Activated T-helper 17 cell treated with anti-CD3 and anti-CD28 coated beads, Interleukin-2, amount 50 U/mL, for 72 hours (primary cell): ENCODE results near the gene FAM25G. TPM values are rescaled to one million over a fixed set of nuclear protein-coding genes. Genes with fewer than 3 reads are reported as not detected.
"Not testable (repeated sequence)": the region's sequence is repeated elsewhere in the genome, so short reads cannot be mapped to it uniquely, and the experiment has no call there.

Experiments
- ATAC-seq: fragments of 150-1000 bp; cut with Tn5 transposase; replicated peaks from 2 replicates; pipeline ENCODE4 v1.10.0; 2021; ENCODE audit warnings: mild to moderate bottlenecking, moderate library complexity
- H3K27ac Mint-ChIP-seq: one replicate; pipeline ENCODE4 v1.8.0; 2022; ENCODE audit warnings: mixed read lengths
- H3K27me3 Mint-ChIP-seq: one replicate; pipeline ENCODE4 v1.8.0; 2022; ENCODE audit warnings: mixed read lengths
- H3K36me3 Mint-ChIP-seq: one replicate; pipeline ENCODE4 v1.8.0; 2022; ENCODE audit warnings: low read depth, mild to moderate bottlenecking, mixed read lengths
- H3K4me1 Mint-ChIP-seq: one replicate; pipeline ENCODE4 v1.8.0; 2022; ENCODE audit warnings: mixed read lengths
- H3K4me3 Mint-ChIP-seq: one replicate; pipeline ENCODE4 v1.8.0; 2022; ENCODE audit warnings: mild to moderate bottlenecking, mixed read lengths
- H3K9me3 Mint-ChIP-seq: one replicate; pipeline ENCODE4 v1.8.0; 2022; ENCODE audit warnings: mixed read lengths
- total RNA-seq, 2 donors: library from RNA; stranded (reverse); gene quantifications; one replicate each; pipeline ENCODE4 v1.2.3, GENCODE V29; 2022

FAM25G gene
- total RNA-seq, 2 donors from 2014 or later, result not detected

DNA sequence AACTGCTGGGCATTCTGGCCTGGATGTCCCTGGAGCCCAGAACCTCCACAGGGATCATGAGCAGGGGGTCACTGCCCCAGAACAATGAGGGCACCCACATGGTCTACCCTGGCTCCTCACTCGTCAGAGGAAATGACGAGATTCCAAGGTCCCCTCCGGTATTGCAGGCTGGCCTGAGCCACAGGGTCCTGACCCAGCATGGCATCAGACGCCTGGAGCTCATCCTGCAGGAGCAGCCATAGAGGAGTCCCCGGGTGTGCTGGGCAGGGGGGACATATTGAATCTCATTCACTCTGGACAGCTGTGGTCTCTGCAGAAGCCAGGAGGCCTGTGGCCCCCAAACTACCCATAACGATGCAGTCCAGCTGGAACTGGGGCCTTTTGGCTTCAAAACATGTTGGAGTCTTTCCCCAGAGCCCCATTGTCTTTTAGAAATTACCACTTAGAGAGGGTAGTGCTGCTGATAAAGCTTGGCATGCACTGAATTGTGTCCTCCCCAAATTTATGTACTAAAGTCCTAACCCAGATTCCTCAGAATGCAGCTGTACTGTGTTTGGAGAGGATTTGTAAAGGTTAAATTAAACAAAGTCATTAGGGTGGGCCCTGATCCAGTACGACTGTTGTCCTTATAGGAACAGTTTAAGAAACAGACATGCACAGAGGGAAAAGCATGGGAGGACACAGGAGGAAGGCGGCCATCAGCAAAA, 35.3 kb downstream of the FAM25G start:
- Mint-ChIP-seq H3K9me3 (no peaks in the 10 kb centered on the region), H3K4me1 (no peaks in the 10 kb centered on the region), H3K27ac (no peak overlapping the region), H3K4me3 (no peak overlapping the region), H3K36me3 (no peaks in the 10 kb centered on the region), H3K27me3 (peaks cover 15% of the 10 kb centered on the region)
- no peak for ATAC-seq

DNA sequence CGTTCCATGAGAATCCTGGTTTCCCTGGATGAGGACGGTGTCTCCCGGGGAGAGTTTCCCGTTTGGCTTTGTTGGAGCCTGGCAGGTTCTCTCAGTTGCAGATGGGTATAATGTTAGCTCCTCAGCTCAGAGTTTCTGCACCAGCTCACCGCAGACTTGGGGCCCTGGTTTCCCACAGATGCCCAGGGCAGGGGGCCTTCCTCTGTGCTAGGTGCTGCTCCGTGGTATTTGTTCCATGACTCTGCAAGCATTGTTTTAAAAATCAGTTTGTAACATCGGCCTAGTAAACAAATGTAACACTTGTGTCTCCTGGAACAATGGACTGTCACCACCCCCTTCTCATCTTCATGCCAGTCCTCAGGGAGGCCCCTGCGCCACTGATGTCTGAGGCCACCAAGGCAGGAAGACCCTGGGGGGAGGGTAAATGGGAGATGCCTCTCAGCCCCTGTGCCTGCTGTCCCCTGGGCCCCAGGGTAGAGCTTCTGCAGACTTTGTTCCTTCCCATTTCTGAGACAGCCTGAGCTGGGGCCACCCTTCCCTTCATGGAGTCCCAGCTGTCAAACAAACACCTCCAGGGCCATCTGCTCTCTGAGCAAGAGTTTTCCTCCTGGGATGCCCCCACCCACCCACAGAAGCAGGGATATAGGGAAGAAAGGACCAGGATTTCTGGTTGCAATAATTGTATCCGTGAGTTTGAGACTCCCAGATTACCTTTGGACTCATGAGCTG, 36.0 kb downstream of the FAM25G start:
- not testable (repeated sequence) for H3K27ac Mint-ChIP-seq, H3K36me3 Mint-ChIP-seq, H3K4me3 Mint-ChIP-seq

GRCh38 chr10:47454780-47455058, 36.8 kb downstream of the FAM25G start:
- Mint-ChIP-seq H3K27ac (no peak overlapping the region), H3K9me3 (no peaks in the 10 kb centered on the region), H3K36me3 (no peaks in the 10 kb centered on the region), H3K4me3 (no peak overlapping the region), H3K4me1 (no peaks in the 10 kb centered on the region), H3K27me3 (peaks cover 15% of the 10 kb centered on the region)
- ATAC-seq, result no peak

More for the DNA sequence above, 36.0 kb downstream of the FAM25G start:
- not testable (repeated sequence) for H3K4me1 Mint-ChIP-seq, ATAC-seq, H3K9me3 Mint-ChIP-seq
- peaks cover 15% of the 10 kb centered on the region for H3K27me3 Mint-ChIP-seq

- H3K9me3 Mint-ChIP-seq, result no peaks in the 10 kb centered on the region
- H3K27ac Mint-ChIP-seq, result no peak overlapping the region
- no peaks in the 10 kb centered on the region for H3K4me1 Mint-ChIP-seq
- no peaks in the 10 kb centered on the region for H3K36me3 Mint-ChIP-seq
- ATAC-seq, result no peak
- H3K4me3 Mint-ChIP-seq, result no peak overlapping the region
- H3K27me3 Mint-ChIP-seq, result peaks cover 15% of the 10 kb centered on the region
Measured at GRCh38 chr10:47454008-47454779, 37.3 kb downstream of the FAM25G start.

DNA sequence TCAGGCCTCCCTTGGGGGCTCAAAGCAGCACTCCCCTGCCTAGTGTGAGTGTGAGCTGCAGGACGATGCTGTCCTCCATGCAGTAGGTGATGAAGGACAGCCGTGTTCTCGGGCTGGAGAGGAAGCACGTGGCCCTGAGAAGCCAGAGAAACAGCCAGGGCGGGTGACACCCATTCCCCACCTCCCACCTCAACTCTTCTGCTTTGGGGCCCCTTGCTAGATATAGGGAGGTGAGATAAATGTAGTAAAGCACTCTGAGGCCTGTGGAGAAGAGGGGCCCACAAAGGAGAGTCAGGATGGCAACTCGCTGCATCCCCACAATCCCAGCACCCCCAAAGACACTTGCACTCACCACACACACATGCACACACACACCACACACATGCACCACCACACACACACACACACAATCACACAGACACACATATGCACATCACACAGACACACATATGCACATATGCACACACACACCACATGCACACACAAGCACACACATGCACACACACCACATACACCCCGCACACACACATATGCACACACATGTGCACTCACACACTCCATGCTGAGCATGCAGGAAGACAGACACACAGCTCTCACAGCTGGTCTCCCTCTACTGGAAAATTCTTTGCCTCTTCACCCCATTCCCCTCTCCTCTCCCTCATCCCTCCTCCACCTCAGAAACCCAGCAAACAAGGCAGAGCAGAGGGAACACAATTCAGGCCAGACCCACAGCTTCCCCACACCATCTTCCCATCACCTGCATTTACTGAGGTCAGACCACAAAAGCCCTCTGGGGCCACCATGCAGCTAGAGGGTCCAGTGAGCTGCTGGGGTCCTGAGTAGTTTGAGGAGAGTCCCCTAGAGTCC, 38.1 kb downstream of the FAM25G start:
- no peak overlapping the region for H3K27ac Mint-ChIP-seq
- H3K4me1 Mint-ChIP-seq, result no peaks in the 10 kb centered on the region
- H3K9me3 Mint-ChIP-seq, result no peaks in the 10 kb centered on the region
- no peaks in the 10 kb centered on the region for H3K36me3 Mint-ChIP-seq
- H3K27me3 Mint-ChIP-seq, result peaks cover 18% of the 10 kb centered on the region
- H3K4me3 Mint-ChIP-seq, result no peak overlapping the region
- ATAC-seq, result no peak

- ATAC-seq, result no peak
- Mint-ChIP-seq H3K27ac (no peak overlapping the region), H3K4me1 (no peaks in the 10 kb centered on the region), H3K9me3 (no peaks in the 10 kb centered on the region), H3K4me3 (no peak overlapping the region), H3K36me3 (no peaks in the 10 kb centered on the region), H3K27me3 (peaks cover 22% of the 10 kb centered on the region)
Measured at GRCh38 chr10:47452495-47453140, 38.9 kb downstream of the FAM25G start.

- Mint-ChIP-seq H3K9me3 (no peaks in the 10 kb centered on the region), H3K4me3 (no peak overlapping the region), H3K27me3 (peaks cover 22% of the 10 kb centered on the region), H3K27ac (no peak overlapping the region), H3K36me3 (no peaks in the 10 kb centered on the region), H3K4me1 (no peaks in the 10 kb centered on the region)
- no peak for ATAC-seq
Measured at GRCh38 chr10:47451998-47452494, 39.5 kb downstream of the FAM25G start.

DNA sequence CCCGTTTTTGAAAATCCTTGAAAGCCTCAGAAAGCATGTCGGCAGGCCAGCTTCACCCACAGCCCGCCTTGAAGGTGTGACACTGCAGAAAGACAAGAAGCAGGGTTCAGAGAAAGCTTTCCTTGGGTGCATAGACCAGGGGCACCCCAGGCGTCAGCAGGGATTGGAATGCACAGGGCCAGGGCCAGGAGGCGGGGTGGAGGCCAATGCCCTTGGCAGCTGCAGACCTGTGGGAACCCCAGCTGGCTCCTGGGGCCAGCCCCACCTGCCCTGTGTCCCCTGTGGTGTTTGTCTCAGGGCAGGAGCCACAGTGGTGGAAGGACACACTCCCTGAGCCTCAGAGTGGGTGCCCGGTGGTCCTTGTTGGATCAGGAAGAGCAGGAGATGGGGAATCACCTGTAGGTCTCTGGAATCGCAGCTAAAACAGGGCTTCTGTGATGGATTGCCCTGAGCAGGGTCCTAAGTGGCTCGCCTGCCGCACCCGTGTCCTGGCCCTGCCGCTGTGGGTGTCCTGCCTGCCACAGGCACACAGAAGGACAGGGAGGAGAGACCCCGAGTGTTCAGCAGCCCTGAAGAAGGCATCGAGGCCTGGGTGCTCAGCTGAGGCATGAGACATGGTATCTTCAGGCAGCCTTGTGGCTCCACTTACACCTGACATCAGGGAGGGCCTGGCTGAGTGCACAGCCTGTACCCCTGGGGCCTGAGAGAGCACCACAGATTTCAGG, 40.1 kb downstream of the FAM25G start:
- ATAC-seq, result no peak
- Mint-ChIP-seq H3K4me3 (no peak overlapping the region), H3K36me3 (no peaks in the 10 kb centered on the region), H3K27me3 (peaks cover 20% of the 10 kb centered on the region), H3K9me3 (no peaks in the 10 kb centered on the region), H3K27ac (no peak overlapping the region), H3K4me1 (no peaks in the 10 kb centered on the region)

DNA sequence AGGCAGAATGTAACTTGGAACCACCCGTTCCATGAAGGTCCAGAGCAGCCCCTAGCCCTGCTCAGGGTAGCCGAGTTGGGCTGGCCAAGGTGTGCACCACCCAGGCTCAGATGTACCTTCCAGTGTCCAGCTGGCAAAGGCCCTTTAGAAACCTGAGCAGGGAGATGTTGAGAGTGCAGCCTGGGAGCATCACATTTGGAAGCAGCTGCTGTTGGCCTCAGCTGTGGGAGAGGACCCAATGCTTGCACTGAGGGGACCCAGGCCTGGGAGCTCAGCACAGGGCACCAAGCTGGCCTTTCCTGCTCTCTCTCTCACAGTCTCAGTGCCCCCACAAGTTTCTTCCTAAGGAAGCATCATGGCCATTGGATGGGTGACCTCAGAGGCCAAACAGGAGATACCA, 41.1 kb downstream of the FAM25G start:
- ATAC-seq, result no peak
- H3K27ac Mint-ChIP-seq, result no peak overlapping the region
- H3K36me3 Mint-ChIP-seq, result no peaks in the 10 kb centered on the region
- H3K4me1 Mint-ChIP-seq, result no peaks in the 10 kb centered on the region
- peaks cover 6% of the 10 kb centered on the region for H3K9me3 Mint-ChIP-seq
- peaks cover 20% of the 10 kb centered on the region for H3K27me3 Mint-ChIP-seq
- no peak overlapping the region for H3K4me3 Mint-ChIP-seq

GRCh38 chr10:47449979-47450378, 41.5 kb downstream of the FAM25G start:
- Mint-ChIP-seq H3K27ac (no peak overlapping the region), H3K4me1 (no peaks in the 10 kb centered on the region), H3K4me3 (no peak overlapping the region), H3K27me3 (peaks cover 20% of the 10 kb centered on the region), H3K9me3 (peaks cover 10% of the 10 kb centered on the region), H3K36me3 (no peaks in the 10 kb centered on the region)
- ATAC-seq, result no peak

- no peak overlapping the region for H3K4me3 Mint-ChIP-seq
- no peak overlapping the region for H3K27ac Mint-ChIP-seq
- no peaks in the 10 kb centered on the region for H3K4me1 Mint-ChIP-seq
- no peak for ATAC-seq
- H3K36me3 Mint-ChIP-seq, result no peaks in the 10 kb centered on the region
- peaks cover 17% of the 10 kb centered on the region for H3K27me3 Mint-ChIP-seq
- H3K9me3 Mint-ChIP-seq, result peaks cover 10% of the 10 kb centered on the region
Measured at GRCh38 chr10:47449102-47449978, 42.2 kb downstream of the FAM25G start.

DNA sequence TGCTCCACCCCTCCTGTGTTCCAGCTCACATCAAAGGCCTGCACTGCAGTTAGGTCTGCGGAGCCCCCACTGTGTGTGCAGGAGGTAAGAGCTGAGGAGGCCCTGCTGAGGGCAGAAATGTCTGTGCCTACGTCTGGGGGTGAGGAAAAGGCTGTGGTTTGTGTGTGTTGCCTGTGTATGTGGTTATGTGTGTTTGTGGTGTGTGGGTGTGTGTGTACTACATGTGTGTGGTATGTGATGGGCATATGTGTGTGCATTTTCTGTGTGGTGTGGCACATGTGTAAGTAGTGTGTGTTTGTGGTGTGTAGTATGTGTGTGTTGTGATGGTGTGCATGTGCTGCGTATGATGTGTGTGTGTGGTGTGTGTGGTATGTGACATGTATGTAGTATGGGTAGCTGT, 43.8 kb downstream of the FAM25G start:
- H3K27me3 Mint-ChIP-seq, result peaks cover 14% of the 10 kb centered on the region
- peaks cover 10% of the 10 kb centered on the region for H3K9me3 Mint-ChIP-seq
- no peaks in the 10 kb centered on the region for H3K36me3 Mint-ChIP-seq
- H3K4me1 Mint-ChIP-seq, result no peaks in the 10 kb centered on the region
- no peak overlapping the region for H3K27ac Mint-ChIP-seq
- no peak overlapping the region for H3K4me3 Mint-ChIP-seq
- no peak for ATAC-seq
